Keratinocyte (primary cell): ENCODE data around the gene GPR176. TPM values are rescaled to one million over a fixed set of nuclear protein-coding genes. Genes with fewer than 3 reads are reported as not detected.

Experiments used
- DNase-seq: peaks from one replicate; pipeline ENCODE4 v3.0.0-alpha.2; 2011; ENCODE audit warnings: low read depth, missing footprints, low spot score
- FAIRE-seq: peaks from 2 replicates; lab custom pipeline; 2011; peaks lifted over from hg19 to GRCh38; lab: Jason Lieb, UNC
- H2AFZ ChIP-seq: 2 replicates; pipeline ENCODE4 v1.6.0; 2012; ENCODE audit warnings: low read length, control low read depth, inconsistent platforms; ENCODE audit not compliant: control insufficient read depth
- H3K27ac ChIP-seq: 2 replicates; pipeline ENCODE4 v1.5.1; 2011; ENCODE audit warnings: low read length; ENCODE audit not compliant: control insufficient read depth, insufficient read depth
- H3K27me3 ChIP-seq: 3 replicates; pipeline ENCODE4 v1.6.0; 2011; ENCODE audit warnings: low read length; ENCODE audit not compliant: control insufficient read depth, insufficient read depth; ENCODE audit errors: extremely low read depth
- H3K36me3 ChIP-seq, 2 experiments: 2 replicates in 1 of 2; 3 replicates in 1 of 2; pipeline ENCODE4 v1.5.1; 2011; ENCODE audit warnings: low read length in 2 of 2, mild to moderate bottlenecking in 1 of 2; ENCODE audit not compliant: control insufficient read depth in 2 of 2, insufficient read depth in 2 of 2; ENCODE audit errors: extremely low read depth in 1 of 2
- H3K4me1 ChIP-seq: 3 replicates; pipeline ENCODE4 v1.5.1; 2011; ENCODE audit warnings: low read length; ENCODE audit not compliant: control insufficient read depth, insufficient read depth; ENCODE audit errors: extremely low read depth
- H3K4me2 ChIP-seq: 3 replicates; pipeline ENCODE4 v1.6.0; 2011; ENCODE audit warnings: low read depth, low read length; ENCODE audit not compliant: control insufficient read depth, insufficient read depth; ENCODE audit errors: extremely low read depth
- H3K4me3 ChIP-seq, 3 experiments: fragments of 200-600 bp in 1 of 3; sonication (generic) in 1 of 3; 2 replicates in 2 of 3; 3 replicates in 1 of 3; pipeline ENCODE4 v1.5.1; 2011 to 2016; ENCODE audit warnings: low read length in 3 of 3, mild to moderate bottlenecking in 3 of 3, control low read depth in 2 of 3, inconsistent platforms in 1 of 3, low read depth in 1 of 3, mixed read lengths in 1 of 3, mixed run types in 1 of 3, moderate library complexity in 1 of 3; ENCODE audit not compliant: control insufficient read depth in 2 of 3, insufficient read depth in 2 of 3; ENCODE audit errors: extremely low read depth in 1 of 3
- H3K79me2 ChIP-seq: 2 replicates; pipeline ENCODE4 v1.6.0; 2012; ENCODE audit warnings: low read length; ENCODE audit not compliant: control insufficient read depth, insufficient read depth
- H3K9ac ChIP-seq: 3 replicates; pipeline ENCODE4 v1.6.0; 2011; ENCODE audit warnings: low read length; ENCODE audit not compliant: control insufficient read depth, insufficient read depth; ENCODE audit errors: extremely low read depth
- H3K9me1 ChIP-seq: 3 replicates; pipeline ENCODE4 v1.6.0; 2011; ENCODE audit warnings: low read length; ENCODE audit not compliant: control insufficient read depth, insufficient read depth; ENCODE audit errors: extremely low read depth
- H3K9me3 ChIP-seq: 2 replicates; pipeline ENCODE4 v1.5.1; 2012; ENCODE audit warnings: low read depth, low read length; ENCODE audit not compliant: control insufficient read depth
- H4K20me1 ChIP-seq: 3 replicates; pipeline ENCODE4 v1.6.0; 2011; ENCODE audit warnings: low read length; ENCODE audit not compliant: control insufficient read depth, insufficient read depth; ENCODE audit errors: extremely low read depth
- EZH2 ChIP-seq: IDR thresholded peaks from one replicate; pipeline ENCODE4 v1.6.1; 2012; ENCODE audit warnings: inconsistent platforms, mild to moderate bottlenecking, low read length, moderate library complexity
- dilution Hi-C: fragments of 300-500 bp; cut with MboI; formaldehyde crosslinking; loops from one replicate; pipeline ENCODE4 v1.7.0; 2020; ENCODE audit warnings: low sequenced_read_pairs; ENCODE audit not compliant: extremely low pct_ligation_motif_present
- polyA plus RNA-seq, 5 experiments: library from polyadenylated mRNA; depleted of rRNA in 3 of 5; stranded (reverse) in 3 of 5; stranded (forward) in 1 of 5; unstranded in 1 of 5; fragments of >200 nt; gene quantifications; 1 replicate in 1 of 5; 2 replicates in 3 of 5; 3 replicates in 1 of 5; pipeline versions ENCODE4 v1.2.1 to v1.2.3, GENCODE V29; 2011 to 2012; ENCODE audit warnings: missing spikeins in 2 of 5, low read depth in 1 of 5, low replicate concordance in 1 of 5
- TF ChIP-seq, protein P1 (sequence below), 3 experiments: IDR thresholded peaks in 1 of 3; conservative IDR thresholded peaks in 1 of 3; optimal IDR thresholded peaks in 1 of 3; 2 replicates in 2 of 3; 3 replicates in 1 of 3; pipeline versions ENCODE3 to v1.5.1; 2011; ENCODE audit warnings: low read length in 3 of 3, mild to moderate bottlenecking in 3 of 3, moderate library complexity in 2 of 3, control low read depth in 1 of 3, inconsistent platforms in 1 of 3; ENCODE audit not compliant: insufficient read depth in 2 of 3; ENCODE audit errors: extremely low read depth in 1 of 3

GPR176 gene
- polyA plus RNA-seq, 1 donor (not counting 4 experiments of a cell fraction or from before 2014, with no cell fraction given), result 12.5 TPM

DNA sequence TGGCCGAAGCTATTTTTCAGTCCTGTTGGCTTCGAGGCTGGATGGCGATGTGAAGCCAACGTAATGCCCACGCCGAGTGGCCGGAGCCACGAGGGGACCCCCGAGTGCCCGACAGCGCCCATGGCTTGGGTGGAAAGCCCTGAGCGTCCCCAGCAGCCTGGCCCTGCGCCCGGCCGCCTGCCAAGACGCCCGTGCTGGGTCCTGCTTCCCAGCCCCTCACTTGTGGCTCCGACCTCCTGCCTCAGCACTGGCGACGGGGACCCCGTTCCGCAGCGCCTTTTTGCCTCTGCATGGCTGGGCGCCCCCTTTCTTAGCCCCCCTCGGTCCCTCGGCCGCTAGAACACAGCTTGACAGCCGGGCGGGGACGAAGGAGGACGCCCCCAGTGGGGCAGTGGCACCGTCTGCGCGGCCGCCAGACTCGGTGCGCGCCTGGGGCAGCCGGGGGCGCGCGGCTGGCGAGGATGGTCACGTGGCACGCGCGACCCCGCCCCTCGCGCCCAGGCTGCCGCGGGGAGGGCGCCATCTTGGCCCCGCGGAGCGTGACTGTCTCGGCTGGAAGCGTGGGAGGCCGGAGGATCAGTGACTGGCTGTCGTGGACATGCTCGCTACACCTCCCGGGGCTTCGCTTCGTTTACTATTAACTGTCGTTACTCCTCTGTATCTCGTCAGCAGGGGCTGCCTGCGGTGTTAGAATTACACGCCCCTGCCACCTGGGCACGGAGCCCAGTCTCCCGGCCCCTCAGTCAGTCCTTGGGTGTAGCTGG, 626 bp upstream of the GPR176 start:
- Histone ChIP-seq H3K79me2 (peaks cover 26% of the 10 kb centered on the region), H3K4me3 (peak overlapping the region; percentile 60 to 91 (median 86)), H2AFZ (peak overlapping the region; percentile 97), H4K20me1 (no peaks in the 10 kb centered on the region), H3K27ac (peak overlapping the region; percentile 96), H3K4me2 (peak overlapping the region; percentile 89), H3K36me3 (no peaks in the 10 kb centered on the region), H3K27me3 (no peaks in the 10 kb centered on the region), H3K9ac (peak overlapping the region; percentile 90), H3K4me1 (peaks cover 23% of the 10 kb centered on the region), H3K9me1 (no peaks in the 10 kb centered on the region), H3K9me3 (no peaks in the 10 kb centered on the region)
- dilution Hi-C loops, result loop anchor here (25.0 kb wide), 1 partner anchor 108 kb away; no protein-coding TSS in a partner anchor
- no peak for FAIRE-seq
- TF ChIP-seq, protein P1, sequence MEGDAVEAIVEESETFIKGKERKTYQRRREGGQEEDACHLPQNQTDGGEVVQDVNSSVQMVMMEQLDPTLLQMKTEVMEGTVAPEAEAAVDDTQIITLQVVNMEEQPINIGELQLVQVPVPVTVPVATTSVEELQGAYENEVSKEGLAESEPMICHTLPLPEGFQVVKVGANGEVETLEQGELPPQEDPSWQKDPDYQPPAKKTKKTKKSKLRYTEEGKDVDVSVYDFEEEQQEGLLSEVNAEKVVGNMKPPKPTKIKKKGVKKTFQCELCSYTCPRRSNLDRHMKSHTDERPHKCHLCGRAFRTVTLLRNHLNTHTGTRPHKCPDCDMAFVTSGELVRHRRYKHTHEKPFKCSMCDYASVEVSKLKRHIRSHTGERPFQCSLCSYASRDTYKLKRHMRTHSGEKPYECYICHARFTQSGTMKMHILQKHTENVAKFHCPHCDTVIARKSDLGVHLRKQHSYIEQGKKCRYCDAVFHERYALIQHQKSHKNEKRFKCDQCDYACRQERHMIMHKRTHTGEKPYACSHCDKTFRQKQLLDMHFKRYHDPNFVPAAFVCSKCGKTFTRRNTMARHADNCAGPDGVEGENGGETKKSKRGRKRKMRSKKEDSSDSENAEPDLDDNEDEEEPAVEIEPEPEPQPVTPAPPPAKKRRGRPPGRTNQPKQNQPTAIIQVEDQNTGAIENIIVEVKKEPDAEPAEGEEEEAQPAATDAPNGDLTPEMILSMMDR (optimal IDR thresholded peaks at IDR 0.05 in 1 of 3, IDR thresholded peaks at IDR 0.05 in 1 of 3, conservative IDR thresholded peaks at IDR 0.05 in 1 of 3; ENCODE audit: extremely low read depth in 1 of 3, insufficient read depth in 2 of 3, low read length in 3 of 3), result peak in 1 of 3 experiments; percentile 26
- TF ChIP-seq EZH2, result no peak
- DNase-seq, result no peak

DNA sequence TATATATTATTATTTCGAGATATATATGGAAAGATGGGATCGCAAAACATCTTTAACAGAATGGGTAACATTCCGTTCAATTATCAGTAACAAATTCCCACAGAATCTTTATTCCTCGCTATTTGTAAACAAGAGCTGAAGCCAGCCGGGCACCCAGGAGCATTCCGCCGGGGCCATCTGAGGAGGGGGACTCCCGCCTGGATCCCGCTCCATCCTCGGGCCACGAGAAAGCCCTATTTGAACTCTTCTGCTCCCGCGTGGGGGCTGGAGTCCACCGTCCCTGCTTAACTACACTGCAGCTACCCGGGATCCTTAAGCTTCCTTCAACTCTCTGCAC, 687 bp downstream of the GPR176 start:
- Histone ChIP-seq H4K20me1 (no peaks in the 10 kb centered on the region), H3K4me3 (peak overlapping the region; percentile 60 to 91 (median 86)), H3K9me1 (no peaks in the 10 kb centered on the region), H2AFZ (peak overlapping the region; percentile 93), H3K79me2 (peaks cover 36% of the 10 kb centered on the region), H3K4me2 (peak overlapping the region; percentile 89), H3K27ac (peak overlapping the region; percentile 96), H3K9me3 (no peaks in the 10 kb centered on the region), H3K9ac (peak overlapping the region; percentile 90), H3K36me3 (no peaks in the 10 kb centered on the region), H3K27me3 (no peaks in the 10 kb centered on the region), H3K4me1 (peaks cover 17% of the 10 kb centered on the region)
- DNase-seq (no peak), FAIRE-seq (no peak)
- dilution Hi-C loops, result loop anchor here (25.0 kb wide), 1 partner anchor 107 kb away; no protein-coding TSS in a partner anchor
- TF ChIP-seq EZH2, result no peak
- TF ChIP-seq, protein P1 (optimal IDR thresholded peaks at IDR 0.05 in 1 of 3, IDR thresholded peaks at IDR 0.05 in 1 of 3, conservative IDR thresholded peaks at IDR 0.05 in 1 of 3; ENCODE audit: extremely low read depth in 1 of 3, insufficient read depth in 2 of 3, low read length in 3 of 3), result no peak
